Mammary epithelial cell (primary cell): Measurements from ENCODE around the gene PACSIN2.

Experiments used
- EZH2 ChIP-seq: IDR thresholded peaks from 2 replicates; pipeline ENCODE4 v1.6.1; 2012; ENCODE audit warnings: low read length, inconsistent platforms, borderline replicate concordance
- TF ChIP-seq, protein P1 (sequence below), 2 donors: IDR thresholded peaks in 1 of 2; conservative IDR thresholded peaks in 1 of 2; 2 replicates each; pipeline ENCODE4 v1.5.1; 2011 to 2012; ENCODE audit warnings: inconsistent platforms in 2 of 2, low read length in 2 of 2, mild to moderate bottlenecking in 2 of 2, control low read depth in 1 of 2, low read depth in 1 of 2; ENCODE audit not compliant: insufficient read depth in 1 of 2; ENCODE audit errors: extremely low read depth in 1 of 2

GRCh38 chr22:42957544-42957943 lies 57.4 kb downstream of the PACSIN2 start:
- TF ChIP-seq, protein P1, sequence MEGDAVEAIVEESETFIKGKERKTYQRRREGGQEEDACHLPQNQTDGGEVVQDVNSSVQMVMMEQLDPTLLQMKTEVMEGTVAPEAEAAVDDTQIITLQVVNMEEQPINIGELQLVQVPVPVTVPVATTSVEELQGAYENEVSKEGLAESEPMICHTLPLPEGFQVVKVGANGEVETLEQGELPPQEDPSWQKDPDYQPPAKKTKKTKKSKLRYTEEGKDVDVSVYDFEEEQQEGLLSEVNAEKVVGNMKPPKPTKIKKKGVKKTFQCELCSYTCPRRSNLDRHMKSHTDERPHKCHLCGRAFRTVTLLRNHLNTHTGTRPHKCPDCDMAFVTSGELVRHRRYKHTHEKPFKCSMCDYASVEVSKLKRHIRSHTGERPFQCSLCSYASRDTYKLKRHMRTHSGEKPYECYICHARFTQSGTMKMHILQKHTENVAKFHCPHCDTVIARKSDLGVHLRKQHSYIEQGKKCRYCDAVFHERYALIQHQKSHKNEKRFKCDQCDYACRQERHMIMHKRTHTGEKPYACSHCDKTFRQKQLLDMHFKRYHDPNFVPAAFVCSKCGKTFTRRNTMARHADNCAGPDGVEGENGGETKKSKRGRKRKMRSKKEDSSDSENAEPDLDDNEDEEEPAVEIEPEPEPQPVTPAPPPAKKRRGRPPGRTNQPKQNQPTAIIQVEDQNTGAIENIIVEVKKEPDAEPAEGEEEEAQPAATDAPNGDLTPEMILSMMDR (conservative IDR thresholded peaks at IDR 0.05 in 1 of 2, IDR thresholded peaks at IDR 0.05 in 1 of 2; ENCODE audit: extremely low read depth in 1 of 2, insufficient read depth in 1 of 2, low read depth in 1 of 2, low read length in 2 of 2) = no peak
- no peak for TF ChIP-seq EZH2
